WTC11 (cell line): ENCODE results near the gene RNF128. TPM values are rescaled to one million over a fixed set of nuclear protein-coding genes. Genes with fewer than 3 reads are reported as not detected.

Source experiments
- ATAC-seq: fragments of 200-7000 bp; cut with Tn5 transposase; 2 replicates; pipeline ENCODE4 v1.10.0; 2021; ENCODE audit warnings: mild to moderate bottlenecking, moderate library complexity
- CTCF ChIA-PET: fragments of 300-600 bp; sonication (Branson Sonifier 250); formaldehyde crosslinking; loops from one replicate; lab custom pipeline; 2021; ENCODE audit warnings: antibody characterized with exemption; lab: Charles Lee
- POLR2A ChIA-PET: fragments of 350-600 bp; sonication (Branson Sonifier 250); formaldehyde crosslinking; loops from one replicate; lab custom pipeline; 2021; ENCODE audit warnings: antibody characterized with exemption; lab: Charles Lee
- DNase-seq: peaks from one replicate; pipeline ENCODE4 v3.0.0; 2021; ENCODE audit warnings: low spot score
- H3K27ac Mint-ChIP-seq: 2 replicates; pipeline ENCODE4 v1.8.0; 2021; ENCODE audit warnings: mixed read lengths
- H3K27me3 Mint-ChIP-seq: 2 replicates; pipeline ENCODE4 v1.8.0; 2021; ENCODE audit warnings: low read depth, mild to moderate bottlenecking, moderate library complexity, mixed read lengths
- H3K36me3 Mint-ChIP-seq: 2 replicates; pipeline ENCODE4 v1.8.0; 2021; ENCODE audit warnings: mixed read lengths
- H3K4me1 Mint-ChIP-seq: 2 replicates; pipeline ENCODE4 v1.8.0; 2022; ENCODE audit warnings: mixed read lengths
- H3K4me3 Mint-ChIP-seq: 2 replicates; pipeline ENCODE4 v1.8.0; 2021; ENCODE audit warnings: mild to moderate bottlenecking, moderate library complexity, mixed read lengths
- H3K9me3 Mint-ChIP-seq: 2 replicates; pipeline ENCODE4 v1.8.0; 2021; ENCODE audit warnings: mixed read lengths
- CTCF ChIP-seq: fragments of 200-600 bp; IDR thresholded peaks from 2 replicates; pipeline ENCODE4 v1.8.0; 2022; ENCODE audit warnings: antibody characterized with exemption
- E2F1 ChIP-seq: sonication (generic); formaldehyde crosslinking; IDR thresholded peaks from 2 replicates; pipeline ENCODE4 v1.8.0; 2022; ENCODE audit warnings: mild to moderate bottlenecking, missing genetic modification reagents
- ETV6 ChIP-seq: sonication (generic); formaldehyde crosslinking; IDR thresholded peaks from 2 replicates; pipeline ENCODE4 v1.8.1; 2022; ENCODE audit warnings: mild to moderate bottlenecking, missing genetic modification reagents
- GTF2I ChIP-seq: fragments of 250-450 bp; sonication (Bioruptor Pico); conservative IDR thresholded peaks from 2 replicates; pipeline ENCODE4 v1.4.0; 2021; ENCODE audit warnings: mild to moderate bottlenecking
- HMGXB4 ChIP-seq: sonication (generic); formaldehyde crosslinking; IDR thresholded peaks from 2 replicates; pipeline ENCODE4 v1.8.1; 2023; ENCODE audit warnings: mild to moderate bottlenecking, moderate library complexity, missing genetic modification reagents
- IRF1 ChIP-seq: sonication (generic); formaldehyde crosslinking; IDR thresholded peaks from 2 replicates; pipeline ENCODE4 v1.8.0; 2023; ENCODE audit warnings: missing genetic modification reagents
- IRF2 ChIP-seq: sonication (generic); formaldehyde crosslinking; IDR thresholded peaks from 2 replicates; pipeline ENCODE4 v1.8.0; 2022; ENCODE audit warnings: low read depth, missing genetic modification reagents, borderline replicate concordance
- MYBL2 ChIP-seq: sonication (generic); formaldehyde crosslinking; IDR thresholded peaks from 2 replicates; pipeline ENCODE4 v1.8.1; 2023; ENCODE audit warnings: mild to moderate bottlenecking, moderate library complexity, missing genetic modification reagents
- NFYB ChIP-seq: sonication (generic); formaldehyde crosslinking; conservative IDR thresholded peaks from 2 replicates; pipeline ENCODE4 v1.8.0; 2022; ENCODE audit warnings: low read depth, missing genetic modification reagents
- NR1H2 ChIP-seq: sonication (generic); formaldehyde crosslinking; IDR thresholded peaks from 2 replicates; pipeline ENCODE4 v1.9.0; 2021; ENCODE audit warnings: mild to moderate bottlenecking, moderate library complexity, missing genetic modification reagents
- NR3C1 ChIP-seq: sonication (generic); formaldehyde crosslinking; conservative IDR thresholded peaks from 2 replicates; pipeline ENCODE4 v1.8.1; 2023; ENCODE audit warnings: low read depth, mild to moderate bottlenecking, missing genetic modification reagents
- OVOL2 ChIP-seq: fragments of 250-450 bp; sonication (Bioruptor Pico); IDR thresholded peaks from 2 replicates; pipeline ENCODE4 v1.9.0; 2021; ENCODE audit warnings: mild to moderate bottlenecking, borderline replicate concordance
- PRDM15 ChIP-seq: sonication (generic); formaldehyde crosslinking; IDR thresholded peaks from 2 replicates; pipeline ENCODE4 v1.8.0; 2022; ENCODE audit warnings: missing genetic modification reagents
- SP1 ChIP-seq: sonication (generic); formaldehyde crosslinking; conservative IDR thresholded peaks from 2 replicates; pipeline ENCODE4 v1.8.1; 2022; ENCODE audit warnings: missing genetic modification reagents
- total RNA-seq: library from RNA; stranded (reverse); gene quantifications from 3 replicates; pipeline ENCODE4 v1.2.3, GENCODE V29; 2021

The RNF128 gene
- total RNA-seq, 1 experiment from 2014 or later: 1.0 TPM

- TF ChIP-seq OVOL2 (CRISPR knock-in tag) (no peak), CTCF (no peak), IRF1 (CRISPR knock-in tag) (no peak)
Observed at GRCh38 chrX:106684207-106684606, 42.3 kb upstream of the RNF128 start (continued).

GRCh38 chrX:106692425-106693065 is 34.0 kb upstream of the RNF128 start:
- Mint-ChIP-seq H3K4me1 (no peaks in the 10 kb centered on the region), H3K27me3 (no peaks in the 10 kb centered on the region; the same call in 1 of the 2 replicates), H3K4me3 (no peak overlapping the region), H3K9me3 (no peaks in the 10 kb centered on the region), H3K27ac (no peak overlapping the region), H3K36me3 (no peaks in the 10 kb centered on the region)
- ATAC-seq: no peak
- ChIA-PET POLR2A (interaction anchor here (1.1 kb wide), 1 partner anchor 22 kb away, joined by 3 read pairs; no protein-coding TSS in a partner anchor), CTCF (interaction anchor here (0.7 kb wide), 1 partner anchor 653 kb away, joined by 3 read pairs; no protein-coding TSS in a partner anchor)
- TF ChIP-seq CTCF: no peak
- no peak for TF ChIP-seq GTF2I (CRISPR knock-in tag)
- TF ChIP-seq IRF2 (CRISPR knock-in tag): no peak
- no peak for TF ChIP-seq NR1H2 (CRISPR knock-in tag)
- no peak for TF ChIP-seq NR3C1
- TF ChIP-seq MYBL2 (CRISPR knock-in tag): no peak
- TF ChIP-seq PRDM15 (CRISPR knock-in tag): no peak
- TF ChIP-seq NFYB (CRISPR knock-in tag): no peak
- no peak for TF ChIP-seq ETV6
- no peak for TF ChIP-seq HMGXB4 (CRISPR knock-in tag)
- no peak for TF ChIP-seq E2F1 (CRISPR knock-in tag)
- no peak for TF ChIP-seq SP1
- no peak for DNase-seq
